H1 (cell line): Measurements from ENCODE around the gene UHRF1. TPM values are rescaled to one million over a fixed set of nuclear protein-coding genes. Genes with fewer than 3 reads are reported as not detected.

Source experiments
- CTCF ChIA-PET: fragments of 300-600 bp; sonication (Branson Sonifier 250); formaldehyde crosslinking; loops from one replicate; lab custom pipeline; 2021; ENCODE audit not compliant: partially characterized antibody; lab: Charles Lee
- POLR2A ChIA-PET: fragments of 300-600 bp; sonication (Branson Sonifier 250); formaldehyde crosslinking; loops from one replicate; lab custom pipeline; 2021; ENCODE audit warnings: inconsistent platforms; ENCODE audit not compliant: partially characterized antibody; lab: Charles Lee
- DNase-seq, 2 experiments: peaks; one replicate each; pipeline versions ENCODE4 v3.0.0 to v3.0.0-alpha.2; 2010 to 2022; ENCODE audit warnings: low spot score in 2 of 2, low read depth in 1 of 2, mixed read lengths in 1 of 2
- FAIRE-seq: peaks from 2 replicates; lab custom pipeline; 2011; peaks lifted over from hg19 to GRCh38; lab: Jason Lieb, UNC
- H2AFZ ChIP-seq: 2 replicates; pipeline ENCODE4 v1.8.1; 2012; ENCODE audit warnings: low read length, inconsistent platforms
- H2AK5ac ChIP-seq: 2 replicates; pipeline ENCODE4 v1.6.1; 2013; ENCODE audit warnings: low read depth, low read length
- H2BK120ac ChIP-seq: replicated peaks from 2 replicates; pipeline ENCODE3; 2013; ENCODE audit warnings: low read depth, low read length, inconsistent platforms
- H2BK12ac ChIP-seq: 2 replicates; pipeline ENCODE4 v1.6.1; 2013; ENCODE audit warnings: low read depth, low read length
- H2BK15ac ChIP-seq: 2 replicates; pipeline ENCODE4 v1.6.1; 2013; ENCODE audit warnings: low read length
- H2BK20ac ChIP-seq: 2 replicates; pipeline ENCODE4 v1.6.1; 2013; ENCODE audit warnings: low read length
- H2BK5ac ChIP-seq: 2 replicates; pipeline ENCODE4 v1.6.1; 2013; ENCODE audit warnings: low read depth, low read length
- H3K14ac ChIP-seq: 2 replicates; pipeline ENCODE4 v1.6.1; 2013; ENCODE audit warnings: inconsistent platforms; ENCODE audit not compliant: insufficient read length
- H3K18ac ChIP-seq: 2 replicates; pipeline ENCODE4 v1.6.1; 2013; ENCODE audit warnings: low read length; ENCODE audit errors: extremely low read depth
- H3K23ac ChIP-seq: 2 replicates; pipeline ENCODE4 v1.6.1; 2013; ENCODE audit warnings: inconsistent platforms; ENCODE audit not compliant: insufficient read length
- H3K23me2 ChIP-seq: 2 replicates; pipeline ENCODE4 v1.6.1; 2013; ENCODE audit warnings: low read depth, low read length
- H3K27ac ChIP-seq: 2 replicates; pipeline ENCODE4 v1.6.1; 2011; ENCODE audit warnings: low read depth, low read length, inconsistent platforms
- H3K27me3 ChIP-seq, 4 experiments: replicated peaks in 1 of 4; 1 replicate in 1 of 4; 2 replicates in 3 of 4; pipeline versions ENCODE4 v1.6.1 to v1.8.1; 2011 to 2013; ENCODE audit warnings: low read length in 3 of 4, mild to moderate bottlenecking in 3 of 4, inconsistent platforms in 2 of 4, mixed read lengths in 2 of 4, moderate library complexity in 1 of 4; ENCODE audit not compliant: control insufficient read depth in 3 of 4, insufficient read depth in 3 of 4; ENCODE audit errors: extremely low read depth in 1 of 4
- H3K36me3 ChIP-seq, 4 experiments: 2 replicates each; pipeline versions ENCODE4 v1.6.1 to v1.8.1; 2011 to 2013; ENCODE audit warnings: mild to moderate bottlenecking in 4 of 4, low read length in 3 of 4, moderate library complexity in 2 of 4, control low read depth in 1 of 4, inconsistent platforms in 1 of 4; ENCODE audit not compliant: insufficient read depth in 4 of 4, control insufficient read depth in 2 of 4
- H3K4ac ChIP-seq: replicated peaks from 2 replicates; pipeline ENCODE3; 2013; ENCODE audit warnings: low read length, low read depth, mixed read lengths, inconsistent platforms; ENCODE audit not compliant: insufficient read length
- H3K4me1 ChIP-seq, 4 experiments: replicated peaks in 1 of 4; 1 replicate in 1 of 4; 2 replicates in 3 of 4; pipeline versions ENCODE4 v1.6.1 to v1.8.1; 2011 to 2013; ENCODE audit warnings: low read length in 3 of 4, inconsistent platforms in 2 of 4, mixed read lengths in 1 of 4; ENCODE audit not compliant: insufficient read depth in 4 of 4, control insufficient read depth in 3 of 4
- H3K4me2 ChIP-seq, 2 experiments: 2 replicates each; pipeline versions ENCODE4 v1.6.1 to v1.8.1; 2011 to 2013; ENCODE audit warnings: low read depth in 2 of 2, low read length in 2 of 2, control low read depth in 1 of 2, inconsistent platforms in 1 of 2, mild to moderate bottlenecking in 1 of 2; ENCODE audit not compliant: insufficient read depth in 1 of 2
- H3K4me3 ChIP-seq, 4 experiments: fragments of 200-600, 300-600 bp in 1 of 4; sonication (generic), shearing (Covaris generic), sonication (Bioruptor Twin) in 1 of 4; 2 replicates each; pipeline versions ENCODE4 v1.5.1 to v1.8.1; 2011 to 2016; ENCODE audit warnings: low read length in 4 of 4, low read depth in 3 of 4, control low read depth in 2 of 4, inconsistent platforms in 2 of 4, mild to moderate bottlenecking in 2 of 4, mixed read lengths in 1 of 4, moderate library complexity in 1 of 4; ENCODE audit not compliant: insufficient read depth in 2 of 4; ENCODE audit errors: extremely low read depth in 1 of 4
- H3K56ac ChIP-seq: replicated peaks from 2 replicates; pipeline ENCODE3; 2013; ENCODE audit warnings: low read depth, mild to moderate bottlenecking, mixed read lengths, low read length, inconsistent platforms; ENCODE audit not compliant: insufficient read length
- H3K79me1 ChIP-seq: 2 replicates; pipeline ENCODE4 v1.6.1; 2013; ENCODE audit warnings: low read depth, low read length, control low read depth
- H3K79me2 ChIP-seq, 2 experiments: 2 replicates each; pipeline versions ENCODE4 v1.6.1 to v1.8.1; 2012 to 2013; ENCODE audit warnings: low read length in 2 of 2, mild to moderate bottlenecking in 2 of 2, inconsistent platforms in 1 of 2; ENCODE audit not compliant: insufficient read depth in 2 of 2, control insufficient read depth in 1 of 2
- H3K9ac ChIP-seq, 4 experiments: replicated peaks in 1 of 4; 1 replicate in 1 of 4; 2 replicates in 3 of 4; pipeline versions ENCODE4 v1.6.1 to v1.8.1; 2011 to 2013; ENCODE audit warnings: low read depth in 3 of 4, low read length in 3 of 4, control low read depth in 2 of 4, mild to moderate bottlenecking in 2 of 4, moderate library complexity in 2 of 4, inconsistent platforms in 1 of 4; ENCODE audit errors: extremely low read depth in 1 of 4
- H3K9me3 ChIP-seq, 2 experiments: 2 replicates each; pipeline versions ENCODE4 v1.6.1 to v1.8.1; 2012 to 2013; ENCODE audit warnings: mild to moderate bottlenecking in 2 of 2, moderate library complexity in 2 of 2, control low read depth in 1 of 2, inconsistent platforms in 1 of 2, low read depth in 1 of 2, low read length in 1 of 2, mixed read lengths in 1 of 2; ENCODE audit not compliant: insufficient read depth in 2 of 2
- H4K20me1 ChIP-seq, 2 experiments: replicated peaks in 1 of 2; 2 replicates each; pipeline versions ENCODE3 to v1.8.1; 2011 to 2013; ENCODE audit warnings: inconsistent platforms in 2 of 2, low read length in 2 of 2, mild to moderate bottlenecking in 1 of 2; ENCODE audit not compliant: insufficient read depth in 2 of 2, control insufficient read depth in 1 of 2
- H4K5ac ChIP-seq: 2 replicates; pipeline ENCODE4 v1.6.1; 2013; ENCODE audit warnings: low read length, low read depth, mixed read lengths, inconsistent platforms; ENCODE audit not compliant: insufficient read length
- H4K8ac ChIP-seq: 2 replicates; pipeline ENCODE4 v1.8.0; 2013; ENCODE audit warnings: mild to moderate bottlenecking, moderate library complexity, low read length, inconsistent platforms; ENCODE audit not compliant: insufficient read depth; ENCODE audit errors: extremely low read depth
- H4K91ac ChIP-seq: replicated peaks from 2 replicates; pipeline ENCODE3; 2013; ENCODE audit warnings: low read length, mixed read lengths, inconsistent platforms; ENCODE audit not compliant: insufficient read length
- ASH2L ChIP-seq: fragments of 200-600, 300-600 bp; sonication (generic); IDR thresholded peaks from one replicate; pipeline ENCODE4 v1.7.1; 2017; ENCODE audit warnings: low read length
- EP300 ChIP-seq, 2 experiments: IDR thresholded peaks; 1 replicate in 1 of 2; 2 replicates in 1 of 2; pipeline ENCODE4 v1.6.1; 2011 to 2012; ENCODE audit warnings: low read depth in 2 of 2, low read length in 2 of 2, mild to moderate bottlenecking in 2 of 2, borderline replicate concordance in 1 of 2, inconsistent platforms in 1 of 2, moderate library complexity in 1 of 2
- FOSL1 ChIP-seq: IDR thresholded peaks from 2 replicates; pipeline ENCODE4 v1.6.1; 2011; ENCODE audit warnings: mild to moderate bottlenecking, low read depth, low read length, moderate library complexity; ENCODE audit not compliant: insufficient read depth
- MAFK ChIP-seq: IDR thresholded peaks from 2 replicates; pipeline ENCODE4 v1.6.1; 2012; ENCODE audit warnings: low read depth, mild to moderate bottlenecking, improper control_type of control experiment, low read length
- WGBS, 2 experiments: shearing (Covaris generic) in 1 of 2; methylation state at CpG; one replicate each; pipeline versions ENCODE4 v1.1.6 to v1.1.7; 2013 to 2015; ENCODE audit warnings: low lambda C conversion rate in 2 of 2, mixed read lengths in 2 of 2, inconsistent platforms in 1 of 2, low coverage in 1 of 2, missing lambda C conversion rate in 1 of 2; ENCODE audit not compliant: insufficient replicate concordance in 2 of 2, insufficient coverage in 1 of 2, insufficient read length in 1 of 2; ENCODE audit errors: extremely low coverage in 1 of 2, missing lambda C conversion rate in 1 of 2; 5-methylcytosine and 5-hydroxymethylcytosine counted together
- polyA plus RNA-seq, 7 experiments: library from polyadenylated mRNA; depleted of rRNA in 3 of 7; stranded (reverse) in 5 of 7; unstranded in 2 of 7; fragments of >200 nt in 5 of 7; fragments of 200-250 nt in 2 of 7; gene quantifications; 1 replicate in 5 of 7; 2 replicates in 1 of 7; 4 replicates in 1 of 7; pipeline versions ENCODE4 v1.2.1 to v1.2.3, GENCODE V29; 2011 to 2013; ENCODE audit warnings: missing spikeins in 2 of 7, mixed read lengths in 2 of 7
- total RNA-seq: library from RNA; stranded (reverse); fragmentation: NEBNext Ultra II Directional; extraction: Animal tissue kit (Norgen Biotek cat#: 25700); gene quantifications from 2 replicates; pipeline ENCODE4 v1.2.1, GENCODE V29; 2021

The UHRF1 gene
- total and polyA plus RNA-seq, 2 of the 8 experiments (the other 6 are each of a cell fraction or from before 2014, with no cell fraction given) = 14.7 to 65.8 TPM

GRCh38 chr19:4859697-4860096 is 49.6 kb upstream of the UHRF1 start:
- Histone ChIP-seq H3K23me2 (no peaks in the 10 kb centered on the region), H3K4me1 (no peaks in the 10 kb centered on the region), H3K9ac (no peak overlapping the region), H3K9me3 (no peaks in the 10 kb centered on the region), H3K23ac (no peak overlapping the region), H4K5ac (no peak overlapping the region), H3K4me2 (no peak overlapping the region), H2BK5ac (no peak overlapping the region; the same call in 1 of the 2 replicates), H3K4ac (no peak overlapping the region), H2AFZ (no peak overlapping the region), H3K79me1 (no peaks in the 10 kb centered on the region), H3K56ac (no peak overlapping the region), H3K79me2 (no peaks in the 10 kb centered on the region), H4K91ac (no peak overlapping the region), H2BK120ac (no peak overlapping the region), H3K36me3 (peaks cover 5 to 31% (median 8%) of the 10 kb centered on the region in 4 experiments; a peak in 7 of 8 replicates), H3K18ac (no peak overlapping the region), H3K27me3 (no peaks in the 10 kb centered on the region), H3K4me3 (no peak overlapping the region), H4K8ac (no peak overlapping the region), H2BK20ac (no peak overlapping the region), H3K14ac (no peak overlapping the region), H4K20me1 (peaks cover 0 to 7% of the 10 kb centered on the region in 2 experiments), H3K27ac (no peak overlapping the region), H2BK12ac (no peak overlapping the region), H2AK5ac (no peak overlapping the region), H2BK15ac (no peak overlapping the region)
- 94% methylated on average over 11 of the region's 11 CpGs; no CpG with 5 or more reads in 1 of the 2 experiments for WGBS, 2 experiments
- ChIA-PET CTCF (interaction anchor here (1.0 to 3.8 kb wide), 5 partner anchors 9 to 172 kb away, joined by 3 to 17 read pairs (median 5); no protein-coding TSS in a partner anchor), POLR2A (interaction anchor here (0.6 to 1.9 kb wide), 4 partner anchors 7 to 314 kb away, joined by 3 to 4 read pairs (median 4); partner anchors contain the start of gene PLIN3)
- FAIRE-seq (no peak), DNase-seq (no peak)
- no peak for TF ChIP-seq FOSL1
- TF ChIP-seq ASH2L = no peak
- TF ChIP-seq MAFK = no peak
- TF ChIP-seq EP300 (IDR thresholded peaks at IDR 0.05; ENCODE audit: borderline replicate concordance in 1 of 2, low read depth in 2 of 2, low read length in 2 of 2) = no peak
